GM15510 (cell line): ENCODE data around the gene FILIP1.

Source experiments
- POLR2A ChIP-seq: IDR thresholded peaks from 3 replicates; pipeline ENCODE4 v1.6.1; 2011; ENCODE audit warnings: borderline replicate concordance; ENCODE audit not compliant: insufficient read length; ENCODE audit errors: extremely low read depth

The FILIP1 gene

GRCh38 chr6:75445738-75446137 lies 47.9 kb downstream of the FILIP1 start:
- TF ChIP-seq POLR2A = no peak

- no peak for TF ChIP-seq POLR2A
Observed at GRCh38 chr6:75444899-75445298, 48.7 kb downstream of the FILIP1 start.

- TF ChIP-seq POLR2A = no peak
Observed at GRCh38 chr6:75438442-75439116, 55.0 kb downstream of the FILIP1 start.

GRCh38 chr6:75438013-75438431 lies 55.6 kb downstream of the FILIP1 start:
- TF ChIP-seq POLR2A = no peak

GRCh38 chr6:75437421-75437891 lies 56.1 kb downstream of the FILIP1 start:
- TF ChIP-seq POLR2A = no peak

GRCh38 chr6:75436869-75437268 lies 56.7 kb downstream of the FILIP1 start:
- no peak for TF ChIP-seq POLR2A

- no peak for TF ChIP-seq POLR2A
Observed at GRCh38 chr6:75431379-75431778, 62.2 kb downstream of the FILIP1 start.

- no peak for TF ChIP-seq POLR2A
Observed at GRCh38 chr6:75430631-75431325, 62.8 kb downstream of the FILIP1 start.

GRCh38 chr6:75429061-75429703 lies 64.4 kb downstream of the FILIP1 start:
- TF ChIP-seq POLR2A = no peak

GRCh38 chr6:75428204-75428603 lies 65.4 kb downstream of the FILIP1 start:
- TF ChIP-seq POLR2A = no peak

- no peak for TF ChIP-seq POLR2A
Observed at GRCh38 chr6:75427329-75427728, 66.3 kb downstream of the FILIP1 start.

GRCh38 chr6:75424618-75425548 lies 68.7 kb downstream of the FILIP1 start:
- TF ChIP-seq POLR2A = no peak

- no peak for TF ChIP-seq POLR2A
Observed at GRCh38 chr6:75423386-75423785, 70.2 kb downstream of the FILIP1 start.

- TF ChIP-seq POLR2A = no peak
Observed at GRCh38 chr6:75422024-75422639, 71.5 kb downstream of the FILIP1 start.
